Hepatocyte (in vitro differentiated cells): ENCODE results near the gene COTL1.

Experiments used
- EZH2phosphoT487 ChIP-seq: fragments of 200-600 bp; sonication (generic); IDR thresholded peaks from one replicate; pipeline ENCODE4 v1.6.1; 2018; ENCODE audit warnings: antibody characterized with exemption, mild to moderate bottlenecking, low read depth, moderate library complexity; ENCODE audit not compliant: unreplicated experiment, severe bottlenecking
- TF ChIP-seq, protein P1 (sequence below): fragments of 200-600 bp; sonication (generic); IDR thresholded peaks from 2 replicates; pipeline ENCODE4 v1.5.1; 2016; ENCODE audit warnings: antibody characterized with exemption, mild to moderate bottlenecking; ENCODE audit not compliant: poor library complexity

DNA sequence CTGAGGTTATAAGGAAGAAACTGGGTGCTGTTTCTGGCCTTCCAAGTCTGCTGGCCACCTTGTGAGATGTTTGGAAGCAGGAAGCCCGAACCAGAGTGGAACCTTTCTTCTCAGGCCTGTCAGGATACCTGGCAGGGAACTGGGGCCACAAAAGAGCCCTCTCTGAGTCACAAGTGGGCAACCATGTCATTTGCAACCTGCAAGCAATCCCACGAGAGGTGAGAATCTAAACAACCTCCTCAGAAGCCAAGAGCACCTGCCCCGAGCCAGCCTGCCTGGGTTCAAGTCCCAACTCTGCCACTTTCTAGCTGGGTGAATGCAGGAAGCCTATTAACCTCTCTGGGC, 3.3 kb downstream of the COTL1 start:
- TF ChIP-seq, protein P1, sequence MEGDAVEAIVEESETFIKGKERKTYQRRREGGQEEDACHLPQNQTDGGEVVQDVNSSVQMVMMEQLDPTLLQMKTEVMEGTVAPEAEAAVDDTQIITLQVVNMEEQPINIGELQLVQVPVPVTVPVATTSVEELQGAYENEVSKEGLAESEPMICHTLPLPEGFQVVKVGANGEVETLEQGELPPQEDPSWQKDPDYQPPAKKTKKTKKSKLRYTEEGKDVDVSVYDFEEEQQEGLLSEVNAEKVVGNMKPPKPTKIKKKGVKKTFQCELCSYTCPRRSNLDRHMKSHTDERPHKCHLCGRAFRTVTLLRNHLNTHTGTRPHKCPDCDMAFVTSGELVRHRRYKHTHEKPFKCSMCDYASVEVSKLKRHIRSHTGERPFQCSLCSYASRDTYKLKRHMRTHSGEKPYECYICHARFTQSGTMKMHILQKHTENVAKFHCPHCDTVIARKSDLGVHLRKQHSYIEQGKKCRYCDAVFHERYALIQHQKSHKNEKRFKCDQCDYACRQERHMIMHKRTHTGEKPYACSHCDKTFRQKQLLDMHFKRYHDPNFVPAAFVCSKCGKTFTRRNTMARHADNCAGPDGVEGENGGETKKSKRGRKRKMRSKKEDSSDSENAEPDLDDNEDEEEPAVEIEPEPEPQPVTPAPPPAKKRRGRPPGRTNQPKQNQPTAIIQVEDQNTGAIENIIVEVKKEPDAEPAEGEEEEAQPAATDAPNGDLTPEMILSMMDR, result no peak
- no peak for TF ChIP-seq EZH2phosphoT487
